ENCODE measurements around the gene ARHGEF6. TPM values are rescaled to one million over a fixed set of nuclear protein-coding genes. Genes with fewer than 3 reads are reported as not detected.

Gene ARHGEF6
- total and polyA plus RNA-seq, 5 donors, result 17.1 to 43.2 (median 37.3) TPM

- ATAC-seq (no peak), DNase-seq (no peak)
- WGBS, result 81% methylated on average over 1 of the region's 1 CpG
- no peak overlapping the region for H3K4me3 ChIP-seq (ENCODE audit: low read length)
- no peaks in the 10 kb centered on the region for H3K4me1 ChIP-seq (ENCODE audit: control insufficient read depth, insufficient read depth, low read length)
- no peak overlapping the region for H3K27ac ChIP-seq (ENCODE audit: low read length)
- intact Hi-C loops (cut with DNase I), result no loop called here
- no peaks in the 10 kb centered on the region for H3K27me3 ChIP-seq (ENCODE audit: control insufficient read depth, insufficient read depth)
- no peaks in the 10 kb centered on the region for H3K9me3 ChIP-seq (ENCODE audit: control insufficient read depth, low read length)
Observed at GRCh38 chrX:136660896-136661295, 119.8 kb downstream of the ARHGEF6 start.

- DNase-seq (no peak), ATAC-seq (no peak)
- no peaks in the 10 kb centered on the region for H3K9me3 ChIP-seq (ENCODE audit: control insufficient read depth, low read length)
- WGBS, result 92% methylated on average over 9 of the region's 9 CpGs
- intact Hi-C loops (cut with DNase I), result no loop called here
- no peak overlapping the region for H3K4me3 ChIP-seq (ENCODE audit: low read length)
- H3K27ac ChIP-seq (ENCODE audit: low read length), result no peak overlapping the region
- no peaks in the 10 kb centered on the region for H3K27me3 ChIP-seq (ENCODE audit: control insufficient read depth, insufficient read depth)
- H3K4me1 ChIP-seq (ENCODE audit: control insufficient read depth, insufficient read depth, low read length), result no peaks in the 10 kb centered on the region
Observed at GRCh38 chrX:136659174-136659573, 121.6 kb downstream of the ARHGEF6 start.

GRCh38 chrX:136658151-136658550 is 122.6 kb downstream of the ARHGEF6 start:
- 90% methylated on average over 5 of the region's 5 CpGs for WGBS
- intact Hi-C loops (cut with DNase I), result no loop called here
- no peaks in the 10 kb centered on the region for H3K27me3 ChIP-seq (ENCODE audit: control insufficient read depth, insufficient read depth)

GRCh38 chrX:136656361-136656964 is 124.3 kb downstream of the ARHGEF6 start:
- intact Hi-C loops (cut with DNase I), result no loop called here
- Histone ChIP-seq H3K4me3 (ENCODE audit: low read length) (no peak overlapping the region), H3K27ac (ENCODE audit: low read length) (no peak overlapping the region), H3K27me3 (ENCODE audit: control insufficient read depth, insufficient read depth) (no peaks in the 10 kb centered on the region), H3K4me1 (ENCODE audit: control insufficient read depth, insufficient read depth, low read length) (no peaks in the 10 kb centered on the region), H3K9me3 (ENCODE audit: control insufficient read depth, low read length) (no peaks in the 10 kb centered on the region)
- DNase-seq, result no peak
- whole genome bisulfite sequencing, result 87% methylated on average over 5 of the region's 5 CpGs
- no peak for ATAC-seq

More at GRCh38 chrX:136658151-136658550, 122.6 kb downstream of the ARHGEF6 start:
- ATAC-seq, result no peak
- no peak overlapping the region for H3K4me3 ChIP-seq (ENCODE audit: low read length)
- no peak overlapping the region for H3K27ac ChIP-seq (ENCODE audit: low read length)
- no peaks in the 10 kb centered on the region for H3K9me3 ChIP-seq (ENCODE audit: control insufficient read depth, low read length)
- DNase-seq, result no peak
- no peaks in the 10 kb centered on the region for H3K4me1 ChIP-seq (ENCODE audit: control insufficient read depth, insufficient read depth, low read length)

- Histone ChIP-seq H3K4me3 (ENCODE audit: low read length) (no peak overlapping the region), H3K4me1 (ENCODE audit: control insufficient read depth, insufficient read depth, low read length) (no peaks in the 10 kb centered on the region), H3K27me3 (ENCODE audit: control insufficient read depth, insufficient read depth) (no peaks in the 10 kb centered on the region), H3K9me3 (ENCODE audit: control insufficient read depth, low read length) (no peaks in the 10 kb centered on the region), H3K27ac (ENCODE audit: low read length) (no peak overlapping the region)
- DNase-seq (peak in 2 of 3 donors; percentile 35 to 60), ATAC-seq (no peak)
- intact Hi-C loops (cut with DNase I), result no loop called here
- WGBS, result 69% methylated on average over 6 of the region's 6 CpGs
Observed at GRCh38 chrX:136652822-136653723, 127.7 kb downstream of the ARHGEF6 start.

GRCh38 chrX:136650811-136651210 is 129.9 kb downstream of the ARHGEF6 start:
- WGBS, result 97% methylated on average over 3 of the region's 3 CpGs
- DNase-seq (no peak), ATAC-seq (no peak)
- Histone ChIP-seq H3K27ac (ENCODE audit: low read length) (no peak overlapping the region), H3K4me1 (ENCODE audit: control insufficient read depth, insufficient read depth, low read length) (no peaks in the 10 kb centered on the region), H3K9me3 (ENCODE audit: control insufficient read depth, low read length) (no peaks in the 10 kb centered on the region), H3K4me3 (ENCODE audit: low read length) (no peak overlapping the region), H3K27me3 (ENCODE audit: control insufficient read depth, insufficient read depth) (no peaks in the 10 kb centered on the region)
- intact Hi-C loops (cut with DNase I), result no loop called here

GRCh38 chrX:136647677-136648360 is 132.9 kb downstream of the ARHGEF6 start, which contains the start of gene CD40LG:
Gene CD40LG, plus strand, starts transcription at chrX:136648158. Its CDS starts 91 bp downstream, at chrX:136648249.
- ATAC-seq (no peak), DNase-seq (no peak)
- no peak within 1 kb of the TSS for H3K27ac ChIP-seq (ENCODE audit: low read length)
- no peaks in the 10 kb centered on the region for H3K9me3 ChIP-seq (ENCODE audit: control insufficient read depth, low read length)
- 87% methylated on average over 10 of the region's 10 CpGs for WGBS
- intact Hi-C loops (cut with DNase I), result no loop called here
- no peaks in the 10 kb centered on the region for H3K27me3 ChIP-seq (ENCODE audit: control insufficient read depth, insufficient read depth)
- H3K4me3 ChIP-seq (ENCODE audit: low read length), result no peak within 1 kb of the TSS
- no peaks in the 10 kb centered on the region for H3K4me1 ChIP-seq (ENCODE audit: control insufficient read depth, insufficient read depth, low read length)

GRCh38 chrX:136646602-136647239 is 134.0 kb downstream of the ARHGEF6 start:
- no peaks in the 10 kb centered on the region for H3K9me3 ChIP-seq (ENCODE audit: control insufficient read depth, low read length)
- no peak overlapping the region for H3K27ac ChIP-seq (ENCODE audit: low read length)
- H3K27me3 ChIP-seq (ENCODE audit: control insufficient read depth, insufficient read depth), result no peaks in the 10 kb centered on the region
- ATAC-seq (no peak), DNase-seq (no peak)
- H3K4me3 ChIP-seq (ENCODE audit: low read length), result no peak overlapping the region
- no peaks in the 10 kb centered on the region for H3K4me1 ChIP-seq (ENCODE audit: control insufficient read depth, insufficient read depth, low read length)
- WGBS, result 75% methylated on average over 5 of the region's 5 CpGs
- intact Hi-C loops (cut with DNase I), result no loop called here

- Histone ChIP-seq H3K4me1 (ENCODE audit: control insufficient read depth, insufficient read depth, low read length) (no peaks in the 10 kb centered on the region), H3K9me3 (ENCODE audit: control insufficient read depth, low read length) (no peaks in the 10 kb centered on the region), H3K27ac (ENCODE audit: low read length) (no peak overlapping the region), H3K4me3 (ENCODE audit: low read length) (no peak overlapping the region), H3K27me3 (ENCODE audit: control insufficient read depth, insufficient read depth) (no peaks in the 10 kb centered on the region)
- 65% methylated on average over 1 of the region's 1 CpG for WGBS
- DNase-seq (no peak), ATAC-seq (no peak)
- intact Hi-C loops (cut with DNase I), result no loop called here
Observed at GRCh38 chrX:136643243-136643642, 137.5 kb downstream of the ARHGEF6 start.

- H3K27me3 ChIP-seq (ENCODE audit: control insufficient read depth, insufficient read depth), result no peaks in the 10 kb centered on the region
- WGBS, result 70% methylated on average over 8 of the region's 8 CpGs
- intact Hi-C loops (cut with DNase I), result no loop called here
- ATAC-seq (no peak), DNase-seq (no peak)
- H3K27ac ChIP-seq (ENCODE audit: low read length), result no peak overlapping the region
- H3K4me1 ChIP-seq (ENCODE audit: control insufficient read depth, insufficient read depth, low read length), result no peaks in the 10 kb centered on the region
- no peaks in the 10 kb centered on the region for H3K9me3 ChIP-seq (ENCODE audit: control insufficient read depth, low read length)
- H3K4me3 ChIP-seq (ENCODE audit: low read length), result no peak overlapping the region
Observed at GRCh38 chrX:136639506-136640176, 141.1 kb downstream of the ARHGEF6 start.
